ENCODE measurements around the gene EYA2.

DNA sequence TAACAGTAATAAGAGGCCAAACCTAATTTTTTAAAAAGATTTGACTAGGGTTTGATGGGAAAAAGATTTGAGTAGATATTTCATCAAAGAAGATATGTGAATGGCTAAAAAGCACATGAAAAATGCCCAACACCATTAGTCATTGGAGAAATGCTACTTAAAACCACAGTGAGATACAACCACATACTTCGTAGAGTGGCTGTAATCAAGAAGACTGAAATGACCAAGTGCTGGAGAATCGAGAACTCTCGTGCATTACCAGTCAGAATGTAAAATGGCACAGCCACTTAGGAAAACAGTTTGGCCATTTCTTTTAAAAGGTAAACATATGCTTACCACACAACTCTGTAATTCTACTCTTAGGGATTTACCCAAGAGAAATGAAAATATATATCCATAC is 175.5 kb downstream of the EYA2 start:
- TF ChIP-seq POLR2AphosphoS5 (IDR thresholded peaks at IDR 0.05; ENCODE audit: low read depth, low read length) (no peak), POLR2A (IDR thresholded peaks at IDR 0.05; ENCODE audit: low read depth, low read length) (no peak), TAF1 (IDR thresholded peaks at IDR 0.05; ENCODE audit: borderline replicate concordance, low read depth, low read length) (no peak)
